AG09309 (cell line): ENCODE data around the gene GLRX.
"Not testable (repeated sequence)": the region's sequence is repeated elsewhere in the genome, so short reads cannot be mapped to it uniquely, and the experiment has no call there.

ENCODE experiments used
- DNase-seq: peaks from one replicate; pipeline ENCODE4 v3.0.0-alpha.2; 2010; ENCODE audit warnings: low read depth
- H3K4me3 ChIP-seq: 2 replicates; pipeline ENCODE4 v1.5.1; 2011; ENCODE audit warnings: mild to moderate bottlenecking, low read depth, low read length, moderate library complexity; ENCODE audit not compliant: control insufficient read depth
- TF ChIP-seq, protein P1 (sequence below): IDR thresholded peaks from 2 replicates; pipeline ENCODE4 v1.5.1; 2011; ENCODE audit warnings: mild to moderate bottlenecking, low read depth, low read length, inconsistent platforms; ENCODE audit not compliant: insufficient read depth, control insufficient read depth; ENCODE audit errors: missing control alignments

GLRX gene

GRCh38 chr5:95815155-95815729, 7.3 kb downstream of the GLRX start:
- DNase-seq = no peak
- TF ChIP-seq, protein P1, sequence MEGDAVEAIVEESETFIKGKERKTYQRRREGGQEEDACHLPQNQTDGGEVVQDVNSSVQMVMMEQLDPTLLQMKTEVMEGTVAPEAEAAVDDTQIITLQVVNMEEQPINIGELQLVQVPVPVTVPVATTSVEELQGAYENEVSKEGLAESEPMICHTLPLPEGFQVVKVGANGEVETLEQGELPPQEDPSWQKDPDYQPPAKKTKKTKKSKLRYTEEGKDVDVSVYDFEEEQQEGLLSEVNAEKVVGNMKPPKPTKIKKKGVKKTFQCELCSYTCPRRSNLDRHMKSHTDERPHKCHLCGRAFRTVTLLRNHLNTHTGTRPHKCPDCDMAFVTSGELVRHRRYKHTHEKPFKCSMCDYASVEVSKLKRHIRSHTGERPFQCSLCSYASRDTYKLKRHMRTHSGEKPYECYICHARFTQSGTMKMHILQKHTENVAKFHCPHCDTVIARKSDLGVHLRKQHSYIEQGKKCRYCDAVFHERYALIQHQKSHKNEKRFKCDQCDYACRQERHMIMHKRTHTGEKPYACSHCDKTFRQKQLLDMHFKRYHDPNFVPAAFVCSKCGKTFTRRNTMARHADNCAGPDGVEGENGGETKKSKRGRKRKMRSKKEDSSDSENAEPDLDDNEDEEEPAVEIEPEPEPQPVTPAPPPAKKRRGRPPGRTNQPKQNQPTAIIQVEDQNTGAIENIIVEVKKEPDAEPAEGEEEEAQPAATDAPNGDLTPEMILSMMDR = no peak
- no peak overlapping the region for H3K4me3 ChIP-seq

DNA sequence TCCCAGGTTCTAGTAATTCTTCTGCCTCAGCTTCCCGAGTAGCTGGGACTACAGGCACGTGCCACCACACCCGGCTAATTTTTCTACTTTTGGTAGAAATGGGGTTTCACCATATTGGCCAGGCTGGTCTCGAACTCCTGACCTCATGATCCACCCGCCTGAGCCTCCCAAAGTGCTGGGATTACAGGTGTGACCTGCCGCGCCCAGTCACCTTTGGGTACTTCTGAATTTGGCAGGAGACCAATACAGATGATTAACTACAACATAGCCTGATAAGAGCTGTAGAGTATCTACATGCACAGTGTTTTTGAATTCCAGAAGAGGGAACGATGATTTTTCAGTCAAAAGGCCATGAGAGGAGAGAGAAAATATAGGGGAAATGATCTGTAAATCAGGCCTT, 9.5 kb downstream of the GLRX start:
- DNase-seq, H3K4me3 ChIP-seq: not testable (repeated sequence)

DNA sequence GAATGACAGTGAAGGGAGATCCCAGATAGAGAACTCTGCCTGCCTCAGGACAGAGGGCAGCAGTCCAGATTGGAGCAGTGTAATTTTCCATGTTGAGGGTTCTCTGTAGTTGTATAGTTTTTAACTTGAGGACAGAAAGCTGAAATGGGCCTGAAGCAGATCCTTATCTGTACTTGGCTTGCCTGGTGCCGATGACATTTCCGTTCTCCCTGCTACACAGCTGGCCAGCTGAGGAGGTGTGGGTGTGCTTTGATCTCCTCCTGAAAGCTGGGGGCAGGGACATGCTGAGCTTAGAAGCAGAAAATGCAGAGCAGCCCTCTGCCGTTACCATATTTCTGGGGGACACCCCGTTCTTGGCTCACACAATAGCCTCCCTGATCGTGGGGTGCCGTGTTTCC, 10.5 kb downstream of the GLRX start:
- TF ChIP-seq, protein P1 = no peak
- H3K4me3 ChIP-seq = no peak overlapping the region
- DNase-seq = no peak

DNA sequence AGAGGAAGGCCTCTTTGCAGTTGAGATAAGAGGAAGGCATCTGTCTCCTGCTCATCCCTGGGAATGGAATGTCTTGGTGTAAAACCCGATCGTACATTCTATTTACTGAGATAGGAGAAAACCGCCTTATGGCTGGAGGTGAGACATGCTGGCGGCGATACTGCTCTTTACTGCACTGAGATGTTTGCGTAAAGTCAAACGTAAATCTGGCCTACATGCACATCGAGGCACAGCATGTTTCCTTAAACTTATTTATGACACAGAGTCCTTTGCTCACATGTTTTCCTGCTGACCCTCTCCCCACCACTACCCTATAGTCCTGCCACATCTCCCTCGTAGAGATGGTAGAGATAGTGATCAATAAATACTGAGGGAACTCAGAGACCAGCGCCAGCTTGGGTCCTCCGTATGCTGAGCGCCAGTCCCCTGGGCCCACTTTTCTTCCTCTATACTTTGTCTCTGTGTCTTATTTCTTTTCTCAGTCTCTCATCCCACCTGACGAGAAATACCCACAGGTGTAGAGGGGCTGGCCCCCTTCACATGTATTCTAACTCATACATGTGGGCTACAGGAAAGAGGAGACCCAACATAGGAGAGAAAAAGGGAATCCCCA, 11.0 kb downstream of the GLRX start:
- H3K4me3 ChIP-seq = not testable (repeated sequence)

GRCh38 chr5:95811126-95811423, 11.5 kb downstream of the GLRX start:
- DNase-seq, H3K4me3 ChIP-seq: not testable (repeated sequence)

More for the DNA sequence above, 11.0 kb downstream of the GLRX start:
- DNase-seq = not testable (repeated sequence)

GRCh38 chr5:95810305-95811125, 12.0 kb downstream of the GLRX start:
- DNase-seq = no peak
- TF ChIP-seq, protein P1 = no peak
- H3K4me3 ChIP-seq = no peak overlapping the region

DNA sequence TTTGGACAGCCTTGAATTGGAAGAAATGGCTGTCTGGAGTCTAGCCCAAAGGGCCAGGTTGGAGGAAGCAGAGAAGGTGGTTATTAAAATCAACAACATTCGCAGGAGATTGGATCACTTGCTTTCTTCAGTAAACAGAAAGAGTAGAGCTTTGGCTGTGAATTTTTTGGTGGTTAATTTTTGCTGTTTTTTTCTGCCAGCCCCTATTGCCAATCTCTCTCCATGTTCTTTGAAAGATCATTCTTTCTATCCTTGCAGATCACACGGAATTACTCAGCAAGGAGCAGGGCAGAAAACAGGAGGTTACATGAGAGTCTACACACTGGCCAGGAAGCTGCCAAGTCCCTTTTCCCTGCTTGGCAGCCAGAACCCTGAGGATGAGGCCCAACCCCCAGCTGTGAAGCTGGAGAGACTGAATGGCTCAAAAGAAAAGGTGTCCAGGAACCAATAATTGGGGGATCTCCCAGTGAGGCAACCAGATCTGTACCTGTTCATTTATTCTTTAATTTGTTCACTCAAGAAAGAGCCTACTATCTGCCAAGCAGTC, 13.0 kb downstream of the GLRX start:
- no peak overlapping the region for H3K4me3 ChIP-seq

More for the DNA sequence above, 13.0 kb downstream of the GLRX start:
- TF ChIP-seq, protein P1 = no peak
- DNase-seq = no peak
